ENCODE results near the gene ANKRD40CL. TPM values are rescaled to one million over a fixed set of nuclear protein-coding genes. Genes with fewer than 3 reads are reported as not detected.
"Not testable (repeated sequence)": the region's sequence is repeated elsewhere in the genome, so short reads cannot be mapped to it uniquely, and the experiment has no call there.

Gene ANKRD40CL
- total RNA-seq, 1 donor = not detected

DNA sequence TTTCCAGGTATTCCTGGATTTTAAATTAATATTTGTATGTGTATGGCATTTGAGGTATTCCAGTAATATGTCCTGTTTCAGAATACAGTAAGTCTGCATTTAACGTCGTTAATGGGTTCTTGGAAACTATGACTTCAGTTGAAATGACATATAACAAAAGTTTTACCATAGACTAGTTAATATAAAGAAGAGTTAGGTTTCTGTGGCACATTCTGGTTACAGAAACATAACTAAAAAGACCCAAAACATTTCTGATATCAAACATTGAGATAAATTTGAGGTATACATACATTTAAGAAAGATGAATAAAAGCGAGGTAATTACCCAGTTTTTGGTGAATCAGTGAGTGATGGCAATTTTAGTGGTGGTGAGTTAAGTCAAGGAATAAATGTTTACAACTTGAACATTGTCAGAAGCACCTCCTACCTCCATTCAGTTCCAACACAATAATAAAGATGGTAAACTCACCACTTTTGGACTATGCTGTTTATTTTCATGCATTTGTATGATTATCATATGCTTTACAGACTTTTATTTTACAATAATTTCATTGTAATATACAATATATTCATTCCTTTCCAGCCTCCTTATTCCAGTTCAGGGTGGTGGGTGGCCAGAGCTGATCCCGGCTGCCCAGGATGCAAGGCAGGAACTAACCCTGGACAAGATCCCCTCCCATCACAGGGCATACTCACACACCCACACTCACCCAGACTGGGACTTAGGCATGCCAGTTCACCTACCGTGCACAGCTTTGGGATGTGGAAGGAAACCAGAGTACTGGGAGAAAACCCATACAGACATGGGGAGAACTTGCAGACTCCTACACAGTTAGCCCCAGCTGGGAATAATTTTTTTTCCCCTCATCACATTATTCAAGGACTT lies 38.2 kb downstream of the ANKRD40CL start:
- H3K4me3 ChIP-seq (ENCODE audit: low read depth, low read length) = no peak overlapping the region
- no peak for DNase-seq (ENCODE audit: low read depth)
- TF ChIP-seq, protein P1, sequence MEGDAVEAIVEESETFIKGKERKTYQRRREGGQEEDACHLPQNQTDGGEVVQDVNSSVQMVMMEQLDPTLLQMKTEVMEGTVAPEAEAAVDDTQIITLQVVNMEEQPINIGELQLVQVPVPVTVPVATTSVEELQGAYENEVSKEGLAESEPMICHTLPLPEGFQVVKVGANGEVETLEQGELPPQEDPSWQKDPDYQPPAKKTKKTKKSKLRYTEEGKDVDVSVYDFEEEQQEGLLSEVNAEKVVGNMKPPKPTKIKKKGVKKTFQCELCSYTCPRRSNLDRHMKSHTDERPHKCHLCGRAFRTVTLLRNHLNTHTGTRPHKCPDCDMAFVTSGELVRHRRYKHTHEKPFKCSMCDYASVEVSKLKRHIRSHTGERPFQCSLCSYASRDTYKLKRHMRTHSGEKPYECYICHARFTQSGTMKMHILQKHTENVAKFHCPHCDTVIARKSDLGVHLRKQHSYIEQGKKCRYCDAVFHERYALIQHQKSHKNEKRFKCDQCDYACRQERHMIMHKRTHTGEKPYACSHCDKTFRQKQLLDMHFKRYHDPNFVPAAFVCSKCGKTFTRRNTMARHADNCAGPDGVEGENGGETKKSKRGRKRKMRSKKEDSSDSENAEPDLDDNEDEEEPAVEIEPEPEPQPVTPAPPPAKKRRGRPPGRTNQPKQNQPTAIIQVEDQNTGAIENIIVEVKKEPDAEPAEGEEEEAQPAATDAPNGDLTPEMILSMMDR (IDR thresholded peaks at IDR 0.05; ENCODE audit: insufficient read depth, low read length) = no peak

DNA sequence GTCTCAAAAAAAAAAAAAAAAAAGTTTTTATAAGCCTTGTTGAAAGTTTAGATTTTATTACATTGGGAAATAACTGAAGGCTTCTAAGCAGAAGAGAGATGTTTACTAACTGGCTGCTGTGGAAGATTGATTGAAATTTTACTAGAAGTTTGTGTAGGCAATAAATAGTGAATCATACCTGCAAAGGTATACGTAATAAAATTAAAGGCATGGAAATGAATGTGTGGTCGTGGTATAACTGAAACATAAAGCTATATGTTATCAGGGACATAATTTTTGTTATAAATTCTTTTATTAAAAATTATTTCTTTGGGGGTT lies 39.2 kb downstream of the ANKRD40CL start:
- TF ChIP-seq, protein P1 (IDR thresholded peaks at IDR 0.05; ENCODE audit: insufficient read depth, low read length) = no peak
- H3K4me3 ChIP-seq (ENCODE audit: low read depth, low read length) = no peak overlapping the region
- no peak for DNase-seq (ENCODE audit: low read depth)

DNA sequence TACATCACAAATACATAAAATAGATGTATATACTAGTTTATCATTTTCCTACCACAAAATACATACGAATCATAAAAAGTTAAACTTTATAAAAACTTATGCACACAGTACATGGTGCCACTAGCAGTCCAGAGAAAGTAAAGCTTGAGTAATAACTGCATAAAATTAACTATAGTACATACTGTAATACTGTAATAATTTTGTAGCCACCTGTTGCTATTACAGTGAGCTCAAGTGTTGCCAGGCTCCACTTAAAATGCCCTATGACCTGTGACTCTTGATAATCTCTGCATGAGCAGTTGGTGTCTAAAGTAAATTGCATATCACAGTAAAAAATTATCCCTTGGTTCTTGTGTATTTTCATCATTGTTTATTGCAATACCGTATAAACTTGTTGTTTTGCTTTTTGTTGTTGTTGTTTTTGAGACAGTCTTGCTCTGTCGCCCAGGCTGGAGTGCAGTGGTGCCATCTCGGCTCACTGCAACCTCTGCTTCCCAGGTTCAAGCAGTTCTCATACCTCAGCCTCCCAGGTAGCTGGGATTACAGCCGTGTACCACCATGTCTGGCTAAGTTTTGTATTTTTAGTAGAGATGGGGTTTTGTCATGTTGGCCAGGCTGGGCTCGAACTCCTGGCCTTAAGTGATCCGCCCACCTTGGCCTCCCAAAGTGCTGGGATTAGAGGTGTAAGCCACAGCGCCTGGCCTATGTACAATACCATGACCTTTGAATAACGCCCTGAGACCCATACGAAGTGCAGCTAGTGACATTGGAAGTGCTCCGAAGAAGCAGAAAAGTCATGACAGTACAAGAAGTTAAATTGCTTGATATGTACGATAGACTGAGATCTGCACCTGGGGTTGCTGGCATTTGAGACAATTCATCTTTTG lies 41.3 kb downstream of the ANKRD40CL start:
- TF ChIP-seq, protein P1 (IDR thresholded peaks at IDR 0.05; ENCODE audit: insufficient read depth, low read length) = no peak
- no peak for DNase-seq (ENCODE audit: low read depth)
- no peak overlapping the region for H3K4me3 ChIP-seq (ENCODE audit: low read depth, low read length)

DNA sequence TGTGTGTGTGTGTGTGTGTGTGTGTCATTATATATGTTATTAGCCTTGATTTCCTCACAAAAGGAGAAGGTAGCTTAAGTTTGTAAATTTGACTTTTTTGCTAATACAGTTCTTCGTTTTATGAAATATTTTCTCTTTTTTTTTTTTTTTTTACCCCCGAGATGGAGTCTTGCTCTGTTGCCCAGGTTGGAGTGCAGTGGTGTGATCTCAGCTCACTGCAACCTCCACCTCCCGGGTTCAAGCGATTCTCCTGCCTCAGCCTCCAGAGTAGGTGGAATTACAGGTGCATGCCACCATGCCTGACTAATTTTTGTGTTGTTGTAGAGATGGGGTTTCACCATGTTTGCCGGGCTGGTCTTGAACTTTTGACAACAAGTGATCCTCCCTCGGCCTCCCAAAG lies 42.7 kb downstream of the ANKRD40CL start:
- DNase-seq (ENCODE audit: low read depth) = not testable (repeated sequence)

DNA sequence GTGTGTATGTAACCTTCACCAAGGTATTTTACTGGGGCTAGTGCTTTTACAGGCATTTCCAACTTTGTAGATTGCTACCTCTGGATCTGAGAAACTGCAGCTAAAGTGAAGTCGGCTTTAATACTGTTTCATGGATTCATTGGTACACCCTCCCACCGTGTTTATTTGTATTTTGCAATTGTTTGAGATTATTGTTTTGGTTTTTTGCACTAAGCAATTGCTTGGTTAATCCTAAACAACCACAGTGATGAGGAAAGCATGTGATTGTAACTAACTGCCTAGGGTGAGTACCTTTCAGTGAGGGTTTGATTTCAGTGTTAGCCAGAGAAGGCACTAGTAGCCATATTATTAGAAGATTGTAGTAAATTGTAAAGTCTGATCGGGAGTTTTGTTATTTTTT lies 44.6 kb downstream of the ANKRD40CL start:
- no peak for DNase-seq (ENCODE audit: low read depth)
- H3K4me3 ChIP-seq (ENCODE audit: low read depth, low read length) = no peak overlapping the region
- TF ChIP-seq, protein P1 (IDR thresholded peaks at IDR 0.05; ENCODE audit: insufficient read depth, low read length) = no peak

More for the DNA sequence above, 42.7 kb downstream of the ANKRD40CL start:
- H3K4me3 ChIP-seq (ENCODE audit: low read depth, low read length) = not testable (repeated sequence)

DNA sequence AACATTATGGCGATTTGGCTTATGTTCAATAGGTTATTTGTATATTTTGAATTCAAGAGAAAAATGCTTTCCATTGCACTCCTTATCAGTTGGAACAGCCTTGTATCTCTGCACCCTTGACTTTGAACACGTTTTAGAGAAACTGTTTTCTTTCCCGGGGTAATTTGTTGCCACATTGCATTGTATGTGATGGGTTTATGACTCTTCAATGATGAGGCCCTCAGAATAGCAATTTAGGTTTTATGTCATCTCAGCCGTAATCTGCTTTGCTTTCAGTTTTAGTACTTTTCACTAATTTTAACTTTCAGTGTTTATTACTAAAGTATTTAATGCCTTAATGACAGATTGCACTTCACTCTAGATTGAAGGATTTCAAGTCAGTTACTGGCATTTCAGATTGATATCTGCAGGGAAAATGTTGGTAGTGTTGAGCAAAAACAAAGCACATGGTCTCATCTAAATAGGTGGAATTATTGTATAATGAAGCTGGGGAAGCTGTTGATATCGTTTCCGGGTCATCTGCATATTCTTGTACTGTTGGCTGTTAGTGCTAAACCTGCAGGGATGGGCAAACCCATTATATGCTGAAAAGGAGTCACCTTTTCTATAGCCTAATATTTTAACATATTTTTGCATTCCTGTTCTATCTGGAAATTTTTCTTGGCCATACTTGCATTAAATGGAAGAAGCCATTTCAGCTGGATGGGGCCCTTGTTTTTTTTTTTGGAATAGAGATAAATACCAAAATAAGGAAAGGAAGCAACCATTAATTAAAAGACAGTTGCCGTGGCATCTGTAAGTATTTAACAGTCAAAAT lies 45.9 kb downstream of the ANKRD40CL start:
- DNase-seq (ENCODE audit: low read depth) = no peak
- TF ChIP-seq, protein P1 (IDR thresholded peaks at IDR 0.05; ENCODE audit: insufficient read depth, low read length) = no peak

More for the DNA sequence above, 45.9 kb downstream of the ANKRD40CL start:
- H3K4me3 ChIP-seq (ENCODE audit: low read depth, low read length) = peak overlapping the region; percentile 88

Measured in fibroblast of the aortic adventitia (primary cell).